HG03060 (cell line): ENCODE data around the gene CEMIP.
"Not testable (repeated sequence)": the region's sequence is repeated elsewhere in the genome, so short reads cannot be mapped to it uniquely, and the experiment has no call there.

Experiments used
- ATAC-seq: cut with Tn5 transposase; IDR thresholded peaks from one replicate; pipeline ENCODE4 v1.9.1; 2021; ENCODE audit warnings: low read depth, moderate number of reproducible peaks; ENCODE audit not compliant: unreplicated experiment

Gene CEMIP

DNA sequence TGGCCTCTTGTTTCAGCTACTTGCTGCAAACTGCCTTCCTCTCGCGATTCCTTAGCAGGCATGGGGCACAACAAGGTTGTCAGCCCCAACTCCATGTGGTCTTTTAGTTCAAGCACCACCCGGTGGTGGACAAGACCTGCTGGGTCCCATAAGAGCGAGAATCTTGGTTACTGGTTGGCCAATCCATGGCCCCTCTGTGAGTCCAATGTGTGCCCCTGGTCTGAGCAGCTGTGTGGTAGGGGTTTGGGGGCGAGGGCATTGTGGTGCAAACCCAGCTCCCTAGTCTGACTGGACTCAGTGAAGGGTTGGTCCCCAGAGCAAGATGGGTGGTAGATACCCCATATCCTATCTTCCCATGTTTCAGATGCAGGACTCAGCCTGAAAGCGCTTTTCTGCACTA is 161.7 kb downstream of the CEMIP start:
- ATAC-seq, result no peak

DNA sequence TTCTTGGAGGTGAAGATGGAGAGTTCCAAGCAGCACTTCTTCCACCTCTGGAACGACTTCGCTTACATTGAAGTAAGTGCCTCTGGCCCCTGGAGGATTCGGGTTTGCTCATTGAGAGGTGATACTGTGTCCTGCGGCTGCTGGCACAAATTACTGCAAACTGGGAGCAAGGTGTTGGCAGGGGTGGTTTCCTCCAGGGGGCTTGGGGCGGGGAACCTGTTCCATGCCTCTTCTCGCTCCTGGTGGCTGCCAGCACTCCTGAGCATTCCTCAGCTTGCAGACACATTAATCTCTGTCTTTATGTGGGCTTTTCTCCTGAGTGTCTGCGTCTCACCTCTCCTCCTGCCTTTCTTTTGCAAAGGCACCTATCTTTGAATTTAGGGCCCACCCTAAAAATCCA is 163.1 kb downstream of the CEMIP start:
- ATAC-seq, result no peak

- ATAC-seq, result no peak
Measured at GRCh38 chr15:80942746-80943565, 163.8 kb downstream of the CEMIP start.

DNA sequence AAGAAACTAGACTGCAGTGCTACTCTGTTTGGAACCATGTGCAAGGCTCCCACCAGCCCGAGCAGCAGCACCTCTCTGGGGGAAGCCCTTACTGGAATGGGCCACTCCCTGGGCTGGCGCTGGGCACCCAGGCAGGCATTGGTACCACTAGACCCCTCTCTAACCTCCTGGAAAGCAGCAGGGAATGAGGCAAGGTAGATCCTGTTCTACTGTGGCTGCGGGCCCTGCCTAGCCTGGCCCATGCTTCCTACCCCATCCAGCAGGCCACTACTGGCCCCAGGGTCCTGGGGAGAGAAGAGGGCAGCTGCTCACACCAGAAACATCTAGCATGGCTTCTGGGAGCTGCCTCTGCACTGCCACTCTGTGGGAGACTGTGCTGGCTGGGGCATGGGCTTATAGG is 165.6 kb downstream of the CEMIP start:
- ATAC-seq, result no peak

- ATAC-seq, result no peak
Measured at GRCh38 chr15:80945605-80946004, 166.4 kb downstream of the CEMIP start.

GRCh38 chr15:80946576-80946975 is 167.4 kb downstream of the CEMIP start:
- no peak for ATAC-seq

DNA sequence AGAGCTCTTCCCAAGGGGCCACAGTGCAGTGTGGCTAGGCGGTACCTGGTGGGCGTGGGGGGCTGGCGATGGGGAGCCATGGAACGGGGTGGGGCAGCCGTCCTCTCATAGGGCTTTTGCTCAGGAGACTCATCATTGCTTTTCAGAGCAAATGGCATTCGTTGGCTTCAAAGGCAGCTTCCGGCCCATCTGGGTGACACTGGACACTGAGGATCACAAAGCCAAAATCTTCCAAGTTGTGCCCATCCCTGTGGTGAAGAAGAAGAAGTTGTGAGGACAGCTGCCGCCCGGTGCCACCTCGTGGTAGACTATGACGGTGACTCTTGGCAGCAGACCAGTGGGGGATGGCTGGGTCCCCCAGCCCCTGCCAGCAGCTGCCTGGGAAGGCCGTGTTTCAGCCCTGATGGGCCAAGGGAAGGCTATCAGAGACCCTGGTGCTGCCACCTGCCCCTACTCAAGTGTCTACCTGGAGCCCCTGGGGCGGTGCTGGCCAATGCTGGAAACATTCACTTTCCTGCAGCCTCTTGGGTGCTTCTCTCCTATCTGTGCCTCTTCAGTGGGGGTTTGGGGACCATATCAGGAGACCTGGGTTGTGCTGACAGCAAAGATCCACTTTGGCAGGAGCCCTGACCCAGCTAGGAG is 169.6 kb downstream of the CEMIP start:
- ATAC-seq, result no peak

- no peak for ATAC-seq
Measured at GRCh38 chr15:80949756-80950155, 170.6 kb downstream of the CEMIP start.

DNA sequence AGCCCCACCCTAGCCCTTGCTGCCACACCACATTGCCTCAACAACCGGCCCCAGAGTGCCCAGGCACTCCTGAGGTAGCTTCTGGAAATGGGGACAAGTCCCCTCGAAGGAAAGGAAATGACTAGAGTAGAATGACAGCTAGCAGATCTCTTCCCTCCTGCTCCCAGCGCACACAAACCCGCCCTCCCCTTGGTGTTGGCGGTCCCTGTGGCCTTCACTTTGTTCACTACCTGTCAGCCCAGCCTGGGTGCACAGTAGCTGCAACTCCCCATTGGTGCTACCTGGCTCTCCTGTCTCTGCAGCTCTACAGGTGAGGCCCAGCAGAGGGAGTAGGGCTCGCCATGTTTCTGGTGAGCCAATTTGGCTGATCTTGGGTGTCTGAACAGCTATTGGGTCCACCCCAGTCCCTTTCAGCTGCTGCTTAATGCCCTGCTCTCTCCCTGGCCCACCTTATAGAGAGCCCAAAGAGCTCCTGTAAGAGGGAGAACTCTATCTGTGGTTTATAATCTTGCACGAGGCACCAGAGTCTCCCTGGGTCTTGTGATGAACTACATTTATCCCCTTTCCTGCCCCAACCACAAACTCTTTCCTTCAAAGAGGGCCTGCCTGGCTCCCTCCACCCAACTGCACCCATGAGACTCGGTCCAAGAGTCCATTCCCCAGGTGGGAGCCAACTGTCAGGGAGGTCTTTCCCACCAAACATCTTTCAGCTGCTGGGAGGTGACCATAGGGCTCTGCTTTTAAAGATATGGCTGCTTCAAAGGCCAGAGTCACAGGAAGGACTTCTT is 171.3 kb downstream of the CEMIP start:
- no peak for ATAC-seq

DNA sequence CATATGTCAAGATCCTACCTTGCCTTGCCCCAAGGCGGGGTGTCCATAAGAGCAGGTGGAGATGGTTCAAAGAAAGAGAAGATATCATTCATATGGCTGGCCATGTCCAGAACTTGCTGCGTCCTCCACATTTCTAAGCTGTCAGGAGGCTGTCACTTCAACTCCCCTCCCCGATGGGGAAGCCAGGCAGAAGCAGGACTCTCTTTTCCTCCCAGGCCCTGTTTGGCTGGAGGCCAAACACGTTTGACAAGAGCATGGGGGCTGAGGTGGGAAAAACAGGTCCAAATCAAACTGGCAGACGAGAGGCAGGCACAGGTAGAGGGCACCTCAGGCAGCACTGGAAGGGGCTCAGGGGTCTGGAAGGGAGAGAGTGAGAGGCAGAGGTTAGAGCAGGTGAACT is 172.8 kb downstream of the CEMIP start:
- no peak for ATAC-seq

- ATAC-seq, result no peak
Measured at GRCh38 chr15:80953001-80953952, 174.1 kb downstream of the CEMIP start.

GRCh38 chr15:80953953-80954778 is 175.0 kb downstream of the CEMIP start:
- ATAC-seq, result no peak

DNA sequence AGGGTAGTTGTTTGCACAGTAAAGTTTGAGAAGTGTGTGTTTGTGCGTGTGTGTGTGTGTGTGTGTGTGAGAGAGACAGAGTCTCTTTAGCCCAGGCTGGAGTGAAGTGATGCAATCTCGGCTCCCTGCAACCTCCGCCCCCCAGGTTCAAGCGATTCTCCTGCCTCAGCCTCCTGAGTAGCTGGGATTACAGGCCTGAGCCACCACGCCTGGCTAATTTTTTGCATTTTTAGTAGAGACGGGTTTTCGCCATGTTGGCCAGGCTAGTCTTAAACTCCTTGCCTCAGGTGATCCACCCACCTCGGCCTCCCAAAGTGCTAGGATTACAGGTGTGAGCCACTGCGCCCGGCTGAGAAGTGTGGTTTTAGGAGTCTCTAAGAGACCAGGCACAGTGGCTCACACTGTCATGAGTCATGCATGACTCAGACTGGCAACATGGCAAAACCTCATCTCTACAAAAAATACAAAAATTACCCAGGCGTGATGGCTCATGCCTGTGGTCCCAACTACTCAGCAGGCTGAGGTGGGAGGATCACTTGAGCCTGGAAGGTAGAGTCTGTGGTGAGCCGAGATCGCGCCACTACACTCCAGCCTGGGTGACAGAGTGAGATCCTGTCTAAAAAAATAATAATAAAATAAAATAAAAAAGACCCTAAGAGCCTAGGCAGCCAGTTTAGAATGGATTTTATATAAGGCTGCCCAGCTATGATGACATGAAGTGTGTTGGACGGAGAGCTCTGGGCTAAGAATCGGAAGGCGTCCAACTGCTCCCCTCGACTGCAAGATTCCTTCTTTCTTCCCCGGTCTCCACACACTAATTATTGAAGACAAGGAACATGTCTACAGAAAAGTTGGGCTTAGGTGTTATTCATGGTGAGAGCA is 176.6 kb downstream of the CEMIP start:
- ATAC-seq, result not testable (repeated sequence)

GRCh38 chr15:80957556-80957955 is 178.4 kb downstream of the CEMIP start:
- ATAC-seq, result no peak

DNA sequence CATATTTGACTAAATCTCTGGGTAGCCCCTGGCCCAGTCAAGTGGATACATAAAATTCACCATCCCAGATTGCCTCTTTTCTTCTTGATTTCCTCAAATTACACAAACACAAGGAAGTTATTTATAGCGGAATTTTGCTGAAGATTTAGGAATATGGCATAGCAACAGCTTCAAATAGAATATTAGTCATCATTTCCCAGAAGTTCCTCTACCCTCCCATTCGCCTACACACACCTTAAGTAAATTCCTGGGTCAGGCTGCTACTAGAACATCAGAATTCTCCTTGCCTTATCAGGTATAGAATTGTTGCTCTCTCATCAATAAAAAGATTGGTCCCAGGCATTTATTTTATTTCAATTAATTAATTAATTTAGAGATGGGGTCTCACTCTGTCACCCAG is 178.8 kb downstream of the CEMIP start:
- ATAC-seq, result no peak

GRCh38 chr15:80958818-80959495 is 179.8 kb downstream of the CEMIP start:
- ATAC-seq, result no peak

GRCh38 chr15:80965454-80965853 is 186.3 kb downstream of the CEMIP start:
- not testable (repeated sequence) for ATAC-seq
